Neural progenitor cell (in vitro differentiated cells): Measurements from ENCODE around the gene NFIA. TPM values are rescaled to one million over a fixed set of nuclear protein-coding genes. Genes with fewer than 3 reads are reported as not detected.

Experiments
- DNase-seq: peaks from one replicate; pipeline ENCODE4 v3.0.0-alpha.2; 2016; ENCODE audit warnings: low spot score
- H2AFZ ChIP-seq: fragments of 200-600 bp; sonication (generic); replicated peaks from 2 replicates; pipeline ENCODE4 v1.6.1; 2016; ENCODE audit warnings: antibody characterized with exemption
- H3F3A ChIP-seq: fragments of 200-600 bp; sonication (generic); 2 replicates; pipeline ENCODE4 v1.6.1; 2016; ENCODE audit warnings: antibody characterized with exemption, low read depth
- H3K27ac ChIP-seq: fragments of 200-600 bp; sonication (generic); 2 replicates; pipeline ENCODE4 v1.5.1; 2016; ENCODE audit warnings: mild to moderate bottlenecking
- H3K27me3 ChIP-seq: fragments of 200-600 bp; sonication (generic); 2 replicates; pipeline ENCODE4 v1.6.1; 2016; ENCODE audit warnings: mild to moderate bottlenecking, moderate library complexity
- H3K36me3 ChIP-seq: fragments of 200-600 bp; sonication (generic); 2 replicates; pipeline ENCODE4 v1.5.1; 2016
- H3K4me1 ChIP-seq: fragments of 200-600 bp; sonication (generic); 2 replicates; pipeline ENCODE4 v1.6.1; 2016; ENCODE audit warnings: mixed run types
- H3K4me2 ChIP-seq: fragments of 200-600 bp; sonication (generic); 2 replicates; pipeline ENCODE4 v1.6.1; 2016
- H3K4me3 ChIP-seq: fragments of 200-600 bp; sonication (generic); 2 replicates; pipeline ENCODE4 v1.5.1; 2016
- H3K79me2 ChIP-seq: fragments of 200-600 bp; sonication (generic); 2 replicates; pipeline ENCODE4 v1.6.1; 2016; ENCODE audit warnings: low read depth
- H3K9ac ChIP-seq: fragments of 200-600 bp; sonication (generic); 2 replicates; pipeline ENCODE4 v1.6.1; 2016
- H3K9me3 ChIP-seq: fragments of 200-600 bp; sonication (generic); 2 replicates; pipeline ENCODE4 v1.5.1; 2016; ENCODE audit warnings: low read depth
- H4K20me1 ChIP-seq: fragments of 200-600 bp; sonication (generic); 2 replicates; pipeline ENCODE4 v1.6.1; 2016; ENCODE audit warnings: low read depth
- H3K27ac Mint-ChIP-seq: 3 replicates; pipeline ENCODE4 v1.8.0; 2021; ENCODE audit warnings: mixed read lengths
- H3K27me3 Mint-ChIP-seq: 2 replicates; pipeline ENCODE4 v1.8.0; 2022; ENCODE audit warnings: low read depth, mild to moderate bottlenecking, inconsistent platforms, moderate library complexity, mixed read lengths; ENCODE audit not compliant: insufficient read depth
- H3K36me3 Mint-ChIP-seq: 3 replicates; pipeline ENCODE4 v1.8.0; 2021; ENCODE audit warnings: mixed read lengths
- H3K4me1 Mint-ChIP-seq: 3 replicates; pipeline ENCODE4 v1.8.0; 2021; ENCODE audit warnings: mixed read lengths
- H3K4me3 Mint-ChIP-seq: 3 replicates; pipeline ENCODE4 v1.8.0; 2021; ENCODE audit warnings: mild to moderate bottlenecking, moderate library complexity, mixed read lengths
- H3K9me3 Mint-ChIP-seq: 3 replicates; pipeline ENCODE4 v1.8.0; 2020; ENCODE audit warnings: mixed read lengths
- CTCF ChIP-seq: fragments of 200-600 bp; sonication (generic); IDR thresholded peaks from 2 replicates; pipeline ENCODE4 v1.5.1; 2017; ENCODE audit warnings: antibody characterized with exemption, mild to moderate bottlenecking
- EZH2 ChIP-seq: fragments of 200-600 bp; sonication (generic); IDR thresholded peaks from 2 replicates; pipeline ENCODE4 v1.6.1; 2017; ENCODE audit warnings: antibody characterized with exemption, mild to moderate bottlenecking, moderate library complexity
- EZH2phosphoT487 ChIP-seq: fragments of 200-600 bp; sonication (generic); IDR thresholded peaks from 2 replicates; pipeline ENCODE4 v1.6.1; 2017; ENCODE audit warnings: antibody characterized with exemption
- total RNA-seq: library from RNA; depleted of rRNA; stranded (reverse); fragments of >200 nt; gene quantifications from 2 replicates; pipeline ENCODE4 v1.2.3, GENCODE V29; 2015; ENCODE audit warnings: low replicate concordance

Gene NFIA
- total RNA-seq, 1 donor from 2014 or later, result 5.3 TPM

GRCh38 chr1:61230523-61230922 lies 148.2 kb downstream of the NFIA start:
- Histone ChIP-seq H3K9me3 (no peaks in the 10 kb centered on the region), H3K36me3 (no peaks in the 10 kb centered on the region), H3K4me3 (no peak overlapping the region), H3K27ac (no peak overlapping the region), H4K20me1 (no peaks in the 10 kb centered on the region), H3K4me1 (no peaks in the 10 kb centered on the region), H3K9ac (no peak overlapping the region), H3K4me2 (no peak overlapping the region), H3K27me3 (no peaks in the 10 kb centered on the region), H3K79me2 (no peaks in the 10 kb centered on the region), H3F3A (no peaks in the 10 kb centered on the region), H2AFZ (peak overlapping the region; percentile 32)
- DNase-seq, result no peak
- Mint-ChIP-seq H3K27ac (no peak overlapping the region), H3K4me1 (peaks cover 14% of the 10 kb centered on the region), H3K4me3 (no peak overlapping the region), H3K27me3 (no peaks in the 10 kb centered on the region), H3K36me3 (peaks cover 3% of the 10 kb centered on the region), H3K9me3 (no peaks in the 10 kb centered on the region)
- no peak for TF ChIP-seq EZH2
- TF ChIP-seq EZH2phosphoT487, result no peak
- no peak for TF ChIP-seq CTCF

GRCh38 chr1:61231795-61232194 lies 149.4 kb downstream of the NFIA start:
- H3K9ac ChIP-seq, result no peak overlapping the region
- TF ChIP-seq CTCF (no peak), EZH2 (no peak), EZH2phosphoT487 (no peak)
- no peaks in the 10 kb centered on the region for H3K27me3 Mint-ChIP-seq

GRCh38 chr1:61233121-61233660 lies 150.8 kb downstream of the NFIA start:
- Histone ChIP-seq H3K4me1 (peaks cover 3% of the 10 kb centered on the region), H3K27ac (no peak overlapping the region), H3K4me3 (no peak overlapping the region), H3K36me3 (no peaks in the 10 kb centered on the region), H3K9me3 (no peaks in the 10 kb centered on the region), H3F3A (no peaks in the 10 kb centered on the region), H3K27me3 (no peaks in the 10 kb centered on the region), H2AFZ (no peak overlapping the region), H4K20me1 (no peaks in the 10 kb centered on the region), H3K79me2 (no peaks in the 10 kb centered on the region), H3K4me2 (no peak overlapping the region), H3K9ac (no peak overlapping the region)
- no peaks in the 10 kb centered on the region for H3K27me3 Mint-ChIP-seq
- no peak for DNase-seq
- H3K4me1 Mint-ChIP-seq, result peaks cover 9% of the 10 kb centered on the region
- no peak overlapping the region for H3K27ac Mint-ChIP-seq
- TF ChIP-seq EZH2 (no peak), EZH2phosphoT487 (no peak), CTCF (no peak)
- no peaks in the 10 kb centered on the region for H3K9me3 Mint-ChIP-seq
- H3K4me3 Mint-ChIP-seq, result no peak overlapping the region
- peaks cover 3% of the 10 kb centered on the region for H3K36me3 Mint-ChIP-seq

More at GRCh38 chr1:61231795-61232194, 149.4 kb downstream of the NFIA start:
- no peak overlapping the region for H3K4me2 ChIP-seq
- no peaks in the 10 kb centered on the region for H3K79me2 ChIP-seq
- Mint-ChIP-seq H3K4me3 (no peak overlapping the region), H3K9me3 (no peaks in the 10 kb centered on the region), H3K27ac (no peak overlapping the region), H3K4me1 (peaks cover 14% of the 10 kb centered on the region), H3K36me3 (peaks cover 3% of the 10 kb centered on the region)
- no peaks in the 10 kb centered on the region for H4K20me1 ChIP-seq
- H2AFZ ChIP-seq, result no peak overlapping the region
- DNase-seq, result no peak
- H3K27ac ChIP-seq, result no peak overlapping the region
- H3K9me3 ChIP-seq, result no peaks in the 10 kb centered on the region
- no peak overlapping the region for H3K4me3 ChIP-seq
- no peaks in the 10 kb centered on the region for H3K36me3 ChIP-seq
- no peaks in the 10 kb centered on the region for H3K27me3 ChIP-seq
- no peaks in the 10 kb centered on the region for H3K4me1 ChIP-seq
- no peaks in the 10 kb centered on the region for H3F3A ChIP-seq
